Tibial artery (tissue), 4 donors: ENCODE results near the gene AKAP12.

ENCODE experiments used
- DNase-seq, 2 donors: peaks; one replicate each; pipeline ENCODE4 v3.0.0-alpha.2; 2019
- H3K27ac ChIP-seq, 2 donors: fragments of 200-600 bp; sonication (generic) in 1 of 2; 1 replicate in 1 of 2; 2 replicates in 1 of 2; pipeline ENCODE4 v1.5.1; 2018 to 2019; ENCODE audit warnings: mild to moderate bottlenecking in 1 of 2
- H3K27me3 ChIP-seq, 2 donors: fragments of 200-600 bp; sonication (generic) in 1 of 2; one replicate each; pipeline versions ENCODE4 v1.5.1 to v1.6.0; 2016 to 2019
- H3K36me3 ChIP-seq, 3 donors: fragments of 200-600 bp; sonication (generic) in 2 of 3; one replicate each; pipeline ENCODE4 v1.5.1; 2016 to 2019; ENCODE audit warnings: mild to moderate bottlenecking in 2 of 3
- H3K4me1 ChIP-seq, 4 donors: fragments of 200-600 bp; sonication (generic) in 2 of 4; 1 replicate in 3 of 4; 2 replicates in 1 of 4; pipeline ENCODE4 v1.5.1; 2016 to 2019
- H3K4me3 ChIP-seq, 2 donors: fragments of 200-600 bp; sonication (generic) in 1 of 2; 1 replicate in 1 of 2; 2 replicates in 1 of 2; pipeline ENCODE4 v1.5.1; 2018 to 2019; ENCODE audit warnings: mild to moderate bottlenecking in 2 of 2
- H3K9me3 ChIP-seq, 3 donors: fragments of 200-600 bp; sonication (generic) in 1 of 3; one replicate each; pipeline ENCODE4 v1.5.1; 2016 to 2019
- intact Hi-C: fragments of 100-400 bp; cut with DNase I; formaldehyde crosslinking; loops from one replicate; pipeline ENCODE4 v1.15.0; 2023; ENCODE audit warnings: low total_unique reads
- TF ChIP-seq, protein P1 (sequence below), 2 experiments: fragments of 200-600 bp in 1 of 2; fragments of 450-650 bp in 1 of 2; IDR thresholded peaks; one replicate each; pipeline ENCODE4 v1.5.1; 2017 to 2019; ENCODE audit warnings: antibody characterized with exemption in 2 of 2, mild to moderate bottlenecking in 1 of 2, moderate library complexity in 1 of 2

AKAP12 gene

GRCh38 chr6:151255811-151256210 lies 16.0 kb downstream of the AKAP12 start:
- H3K9me3 ChIP-seq: no peaks in the 10 kb centered on the region
- no peaks in the 10 kb centered on the region for H3K27me3 ChIP-seq
- peaks cover 0 to 69% (median 11%) of the 10 kb centered on the region in 4 donors for H3K4me1 ChIP-seq
- no peak overlapping the region for H3K4me3 ChIP-seq
- H3K36me3 ChIP-seq: no peaks in the 10 kb centered on the region
- no peak for DNase-seq
- peak overlapping the region; percentile 67 for H3K27ac ChIP-seq
- intact Hi-C loops: no loop called here
- TF ChIP-seq, protein P1, sequence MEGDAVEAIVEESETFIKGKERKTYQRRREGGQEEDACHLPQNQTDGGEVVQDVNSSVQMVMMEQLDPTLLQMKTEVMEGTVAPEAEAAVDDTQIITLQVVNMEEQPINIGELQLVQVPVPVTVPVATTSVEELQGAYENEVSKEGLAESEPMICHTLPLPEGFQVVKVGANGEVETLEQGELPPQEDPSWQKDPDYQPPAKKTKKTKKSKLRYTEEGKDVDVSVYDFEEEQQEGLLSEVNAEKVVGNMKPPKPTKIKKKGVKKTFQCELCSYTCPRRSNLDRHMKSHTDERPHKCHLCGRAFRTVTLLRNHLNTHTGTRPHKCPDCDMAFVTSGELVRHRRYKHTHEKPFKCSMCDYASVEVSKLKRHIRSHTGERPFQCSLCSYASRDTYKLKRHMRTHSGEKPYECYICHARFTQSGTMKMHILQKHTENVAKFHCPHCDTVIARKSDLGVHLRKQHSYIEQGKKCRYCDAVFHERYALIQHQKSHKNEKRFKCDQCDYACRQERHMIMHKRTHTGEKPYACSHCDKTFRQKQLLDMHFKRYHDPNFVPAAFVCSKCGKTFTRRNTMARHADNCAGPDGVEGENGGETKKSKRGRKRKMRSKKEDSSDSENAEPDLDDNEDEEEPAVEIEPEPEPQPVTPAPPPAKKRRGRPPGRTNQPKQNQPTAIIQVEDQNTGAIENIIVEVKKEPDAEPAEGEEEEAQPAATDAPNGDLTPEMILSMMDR (IDR thresholded peaks at IDR 0.05): no peak

DNA sequence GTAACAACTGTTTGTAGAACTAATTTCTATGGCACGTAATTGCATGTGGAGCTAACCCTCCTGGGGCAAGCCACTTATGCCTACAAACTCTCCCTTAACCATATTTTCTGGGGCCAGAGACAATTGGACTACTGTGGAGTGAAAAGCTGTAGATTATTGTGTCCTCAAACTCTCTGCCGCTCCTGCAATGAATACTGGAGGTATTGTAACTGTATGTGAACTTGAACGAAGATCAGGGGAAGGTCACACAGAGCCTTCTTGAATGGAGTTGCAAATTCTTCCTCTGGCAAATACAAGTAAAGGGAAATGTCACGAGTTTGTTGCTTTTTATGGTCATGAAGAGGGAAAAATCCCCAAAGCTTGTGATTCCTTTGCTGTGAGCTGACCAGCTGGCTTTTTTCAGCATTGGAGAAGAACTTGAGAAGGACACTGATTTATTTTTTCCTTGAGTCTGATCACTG lies 18.2 kb downstream of the AKAP12 start:
- Histone ChIP-seq H3K9me3 (no peaks in the 10 kb centered on the region), H3K27ac (peak overlapping the region; percentile 68), H3K4me3 (no peak overlapping the region), H3K36me3 (no peaks in the 10 kb centered on the region), H3K27me3 (no peaks in the 10 kb centered on the region), H3K4me1 (peaks cover 0 to 76% (median 11%) of the 10 kb centered on the region in 4 donors)
- TF ChIP-seq, protein P1 (IDR thresholded peaks at IDR 0.05): no peak
- no peak for DNase-seq
- intact Hi-C loops: no loop called here

DNA sequence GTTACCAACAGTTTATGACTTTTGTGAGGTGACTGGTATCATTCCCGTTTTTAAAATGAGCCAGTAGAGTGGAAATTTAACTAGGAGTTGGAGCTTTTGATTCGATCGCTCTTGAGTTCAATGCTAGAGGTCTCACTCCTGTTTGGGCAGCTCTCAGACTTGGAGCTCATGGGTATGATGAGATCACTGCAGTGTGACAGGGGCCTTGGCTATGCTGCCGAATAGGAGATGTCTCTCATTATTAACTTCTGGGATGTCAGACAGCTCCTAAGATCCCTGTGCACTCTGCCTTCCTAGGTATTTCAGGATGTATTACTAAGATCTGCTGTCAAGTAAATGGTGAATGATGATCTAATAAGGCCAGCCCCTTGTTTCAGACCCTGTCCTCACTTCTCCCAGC lies 20.4 kb downstream of the AKAP12 start:
- no peaks in the 10 kb centered on the region for H3K9me3 ChIP-seq
- TF ChIP-seq, protein P1 (IDR thresholded peaks at IDR 0.05): no peak
- H3K4me3 ChIP-seq: no peak overlapping the region
- peaks cover 0 to 76% (median 11%) of the 10 kb centered on the region in 4 donors for H3K4me1 ChIP-seq
- no peaks in the 10 kb centered on the region for H3K36me3 ChIP-seq
- peak overlapping the region; percentile 20 to 51 for H3K27ac ChIP-seq
- intact Hi-C loops: no loop called here
- no peak for DNase-seq
- no peaks in the 10 kb centered on the region for H3K27me3 ChIP-seq

DNA sequence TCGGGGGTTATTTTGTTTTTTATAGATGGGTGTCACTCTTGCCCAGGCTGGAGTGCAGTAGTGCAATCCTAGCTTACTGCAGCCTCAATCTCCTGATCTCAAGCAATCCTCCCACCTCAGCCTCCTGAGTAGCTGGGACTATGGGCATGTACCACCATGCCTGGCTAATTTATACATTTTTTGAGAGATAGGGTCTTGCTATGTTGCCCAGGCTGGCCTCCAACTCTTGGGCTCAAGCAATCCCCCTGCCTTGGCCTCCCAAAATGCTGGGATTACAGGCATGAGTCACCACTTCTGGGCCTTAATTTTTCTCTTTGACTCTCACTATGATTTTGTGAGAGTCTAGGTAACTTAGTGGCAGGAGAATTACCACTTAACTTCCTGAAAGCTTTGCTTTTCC lies 23.3 kb downstream of the AKAP12 start:
- peaks cover 0 to 52% (median 7%) of the 10 kb centered on the region in 4 donors for H3K4me1 ChIP-seq
- H3K27ac ChIP-seq: no peak overlapping the region
- TF ChIP-seq, protein P1 (IDR thresholded peaks at IDR 0.05): no peak
- no peaks in the 10 kb centered on the region for H3K27me3 ChIP-seq
- intact Hi-C loops: no loop called here
- no peaks in the 10 kb centered on the region for H3K36me3 ChIP-seq
- H3K9me3 ChIP-seq: no peaks in the 10 kb centered on the region
- no peak overlapping the region for H3K4me3 ChIP-seq
- no peak for DNase-seq

GRCh38 chr6:151263967-151264366 lies 24.2 kb downstream of the AKAP12 start:
- no peaks in the 10 kb centered on the region for H3K36me3 ChIP-seq
- peak in 1 of 2 donors; percentile 49 for DNase-seq
- TF ChIP-seq, protein P1 (IDR thresholded peaks at IDR 0.05): no peak
- no peak overlapping the region for H3K4me3 ChIP-seq
- no peak overlapping the region for H3K27ac ChIP-seq
- no peaks in the 10 kb centered on the region for H3K27me3 ChIP-seq
- H3K4me1 ChIP-seq: peaks cover 0 to 43% (median 2%) of the 10 kb centered on the region in 4 donors
- intact Hi-C loops: no loop called here
- no peaks in the 10 kb centered on the region for H3K9me3 ChIP-seq

DNA sequence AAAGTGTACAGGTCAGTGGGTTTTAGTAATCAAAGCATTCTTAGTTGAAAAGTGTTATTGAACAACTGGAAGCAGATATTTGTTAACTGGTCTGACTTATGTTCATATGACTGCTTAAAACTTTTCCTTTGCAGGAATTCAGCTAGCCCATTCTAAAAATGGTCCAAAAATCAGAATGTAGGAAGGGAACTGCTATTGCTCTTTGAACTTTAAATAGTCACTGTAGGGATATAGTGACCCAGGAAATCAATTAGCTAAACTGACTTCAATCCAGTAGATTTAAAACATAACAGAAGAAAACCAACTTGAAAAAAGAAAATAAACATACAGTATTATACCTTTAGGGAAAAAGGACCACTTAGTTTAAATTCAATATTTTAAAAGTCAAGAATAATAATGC lies 25.5 kb downstream of the AKAP12 start:
- Histone ChIP-seq H3K27ac (no peak overlapping the region), H3K9me3 (no peaks in the 10 kb centered on the region), H3K36me3 (no peaks in the 10 kb centered on the region), H3K27me3 (no peaks in the 10 kb centered on the region), H3K4me3 (no peak overlapping the region), H3K4me1 (peaks cover 0 to 43% (median 1%) of the 10 kb centered on the region in 4 donors)
- intact Hi-C loops: no loop called here
- TF ChIP-seq, protein P1 (IDR thresholded peaks at IDR 0.05): no peak
- DNase-seq: no peak
